ENCODE measurements around the gene HMGCL. TPM values are rescaled to one million over a fixed set of nuclear protein-coding genes. Genes with fewer than 3 reads are reported as not detected.

The HMGCL gene
- total and polyA plus RNA-seq, 2 of the 13 experiments (the other 11 are each of a cell fraction or from before 2014, with no cell fraction given): 21.3 to 41.4 TPM

DNA sequence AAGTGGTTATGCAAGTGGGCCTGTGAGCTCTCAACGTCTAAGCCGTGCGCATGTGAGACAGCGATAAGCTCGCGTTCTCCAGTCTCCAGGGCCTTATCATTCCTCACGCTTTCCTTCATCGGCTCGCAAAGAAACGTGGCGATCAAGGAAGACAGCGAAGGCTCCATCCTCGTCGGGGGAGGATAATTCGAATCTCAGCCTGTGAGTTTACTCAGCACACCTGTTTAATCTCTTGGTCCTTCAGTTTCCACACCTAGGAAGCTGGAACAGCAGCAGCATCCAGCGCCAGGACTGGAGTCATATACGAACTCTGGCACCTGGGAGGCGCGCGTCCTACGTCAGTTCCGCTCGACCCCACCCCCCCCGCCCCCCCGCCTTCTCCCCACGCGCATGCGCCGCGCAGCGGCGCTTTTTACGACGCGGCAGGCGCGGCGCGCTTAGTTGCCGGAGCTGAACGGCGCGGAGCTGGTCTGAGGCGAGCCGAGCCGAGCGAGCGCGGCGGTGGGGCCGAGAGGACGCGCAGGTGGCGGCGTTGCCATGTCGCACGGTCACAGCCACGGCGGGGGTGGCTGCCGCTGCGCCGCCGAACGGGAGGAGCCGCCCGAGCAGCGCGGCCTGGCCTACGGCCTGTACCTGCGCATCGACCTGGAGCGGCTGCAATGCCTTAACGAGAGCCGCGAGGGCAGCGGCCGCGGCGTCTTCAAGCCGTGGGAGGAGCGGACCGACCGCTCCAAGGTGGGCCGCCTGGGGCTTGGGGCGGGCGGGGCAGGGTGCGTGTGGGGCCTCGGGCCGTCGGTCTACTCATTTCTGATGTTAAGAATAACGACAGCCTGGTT is 47.0 kb downstream of the HMGCL start, which contains the start of gene PITHD1 (continued):
- TF ChIP-seq YEATS4 (CRISPR knock-in tag; IDR thresholded peaks at IDR 0.05; ENCODE audit: borderline replicate concordance): peak; percentile 55; the same call in 1 of the 2 replicates
- TF ChIP-seq ZNF446 (CRISPR knock-in tag; IDR thresholded peaks at IDR 0.05): peak; percentile 97; the same call in 1 of the 2 replicates
- no peak for TF ChIP-seq ZNF589 (CRISPR knock-in tag; conservative IDR thresholded peaks at IDR 0.05)
- TF ChIP-seq, protein P1, sequence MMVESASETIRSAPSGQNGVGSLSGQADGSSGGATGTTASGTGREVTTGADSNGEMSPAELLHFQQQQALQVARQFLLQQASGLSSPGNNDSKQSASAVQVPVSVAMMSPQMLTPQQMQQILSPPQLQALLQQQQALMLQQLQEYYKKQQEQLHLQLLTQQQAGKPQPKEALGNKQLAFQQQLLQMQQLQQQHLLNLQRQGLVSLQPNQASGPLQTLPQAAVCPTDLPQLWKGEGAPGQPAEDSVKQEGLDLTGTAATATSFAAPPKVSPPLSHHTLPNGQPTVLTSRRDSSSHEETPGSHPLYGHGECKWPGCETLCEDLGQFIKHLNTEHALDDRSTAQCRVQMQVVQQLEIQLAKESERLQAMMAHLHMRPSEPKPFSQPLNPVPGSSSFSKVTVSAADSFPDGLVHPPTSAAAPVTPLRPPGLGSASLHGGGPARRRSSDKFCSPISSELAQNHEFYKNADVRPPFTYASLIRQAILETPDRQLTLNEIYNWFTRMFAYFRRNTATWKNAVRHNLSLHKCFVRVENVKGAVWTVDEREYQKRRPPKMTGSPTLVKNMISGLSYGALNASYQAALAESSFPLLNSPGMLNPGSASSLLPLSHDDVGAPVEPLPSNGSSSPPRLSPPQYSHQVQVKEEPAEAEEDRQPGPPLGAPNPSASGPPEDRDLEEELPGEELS (CRISPR knock-in tag; IDR thresholded peaks at IDR 0.05): peak; percentile 29; the same call in 1 of the 2 replicates
- TF ChIP-seq NFKBIZ (CRISPR knock-in tag; IDR thresholded peaks at IDR 0.05): no peak
- TF ChIP-seq PHF21A (CRISPR knock-in tag; IDR thresholded peaks at IDR 0.05): no peak
- TF ChIP-seq CEBPG (CRISPR knock-in tag; IDR thresholded peaks at IDR 0.05): peak; percentile 74
- TF ChIP-seq, protein P2, sequence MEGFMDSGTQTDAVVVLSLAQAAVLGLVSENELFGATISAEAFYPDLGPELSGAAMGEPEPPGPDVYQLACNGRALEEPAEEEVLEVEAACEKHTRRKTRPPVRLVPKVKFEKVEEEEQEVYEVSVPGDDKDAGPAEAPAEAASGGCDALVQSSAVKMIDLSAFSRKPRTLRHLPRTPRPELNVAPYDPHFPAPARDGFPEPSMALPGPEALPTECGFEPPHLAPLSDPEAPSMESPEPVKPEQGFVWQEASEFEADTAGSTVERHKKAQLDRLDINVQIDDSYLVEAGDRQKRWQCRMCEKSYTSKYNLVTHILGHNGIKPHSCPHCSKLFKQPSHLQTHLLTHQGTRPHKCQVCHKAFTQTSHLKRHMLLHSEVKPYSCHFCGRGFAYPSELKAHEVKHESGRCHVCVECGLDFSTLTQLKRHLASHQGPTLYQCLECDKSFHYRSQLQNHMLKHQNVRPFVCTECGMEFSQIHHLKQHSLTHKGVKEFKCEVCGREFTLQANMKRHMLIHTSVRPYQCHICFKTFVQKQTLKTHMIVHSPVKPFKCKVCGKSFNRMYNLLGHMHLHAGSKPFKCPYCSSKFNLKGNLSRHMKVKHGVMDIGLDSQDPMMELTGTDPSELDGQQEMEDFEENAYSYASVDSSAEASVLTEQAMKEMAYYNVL (CRISPR knock-in tag; IDR thresholded peaks at IDR 0.05; ENCODE audit: borderline replicate concordance): peak; percentile 84
- peak; percentile 70; the same call in 1 of the 2 replicates for TF ChIP-seq NFKB2 (CRISPR knock-in tag; IDR thresholded peaks at IDR 0.05; ENCODE audit: borderline replicate concordance)
- no peak for TF ChIP-seq ZNF839 (CRISPR knock-in tag; IDR thresholded peaks at IDR 0.05; ENCODE audit: borderline replicate concordance)
- peak; percentile 90 for TF ChIP-seq CREM (IDR thresholded peaks at IDR 0.05)
- peak; percentile 55; the same call in 1 of the 2 replicates for TF ChIP-seq CREM (CRISPR knock-in tag; IDR thresholded peaks at IDR 0.05)
- TF ChIP-seq ZMYM4 (CRISPR knock-in tag; IDR thresholded peaks at IDR 0.05): 0 out of 2 replicates have a peak, but pooled peaks have one; percentile 13
- peak; percentile 22 for TF ChIP-seq FOSL2 (CRISPR knock-in tag; IDR thresholded peaks at IDR 0.05)
- TF ChIP-seq ZNF569 (CRISPR knock-in tag; IDR thresholded peaks at IDR 0.05; ENCODE audit: borderline replicate concordance): no peak
- TF ChIP-seq, protein P3, sequence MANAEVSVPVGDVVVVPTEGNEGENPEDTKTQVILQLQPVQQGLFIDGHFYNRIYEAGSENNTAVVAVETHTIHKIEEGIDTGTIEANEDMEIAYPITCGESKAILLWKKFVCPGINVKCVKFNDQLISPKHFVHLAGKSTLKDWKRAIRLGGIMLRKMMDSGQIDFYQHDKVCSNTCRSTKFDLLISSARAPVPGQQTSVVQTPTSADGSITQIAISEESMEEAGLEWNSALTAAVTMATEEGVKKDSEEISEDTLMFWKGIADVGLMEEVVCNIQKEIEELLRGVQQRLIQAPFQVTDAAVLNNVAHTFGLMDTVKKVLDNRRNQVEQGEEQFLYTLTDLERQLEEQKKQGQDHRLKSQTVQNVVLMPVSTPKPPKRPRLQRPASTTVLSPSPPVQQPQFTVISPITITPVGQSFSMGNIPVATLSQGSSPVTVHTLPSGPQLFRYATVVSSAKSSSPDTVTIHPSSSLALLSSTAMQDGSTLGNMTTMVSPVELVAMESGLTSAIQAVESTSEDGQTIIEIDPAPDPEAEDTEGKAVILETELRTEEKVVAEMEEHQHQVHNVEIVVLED (CRISPR knock-in tag; IDR thresholded peaks at IDR 0.05; ENCODE audit: borderline replicate concordance): peak; percentile 53; the same call in 1 of the 2 replicates
- peak; percentile 71; the same call in 1 of the 2 replicates for TF ChIP-seq KAT7 (CRISPR knock-in tag; IDR thresholded peaks at IDR 0.05; ENCODE audit: borderline replicate concordance)
- peak; percentile 70; the same call in 1 of the 2 replicates for TF ChIP-seq GATA4 (IDR thresholded peaks at IDR 0.05; ENCODE audit: borderline replicate concordance, low read depth)
- TF ChIP-seq FOXM1 (CRISPR knock-in tag; IDR thresholded peaks at IDR 0.05): peak; percentile 15; the same call in 1 of the 2 replicates
- no peak for TF ChIP-seq RFX3 (CRISPR knock-in tag; IDR thresholded peaks at IDR 0.05)
- peak; percentile 23; the same call in 1 of the 2 replicates for TF ChIP-seq ZNF792 (CRISPR knock-in tag; IDR thresholded peaks at IDR 0.05)
